ENCODE data around the gene SNX20. TPM values are rescaled to one million over a fixed set of nuclear protein-coding genes. Genes with fewer than 3 reads are reported as not detected.

Gene SNX20
- total and polyA plus RNA-seq, 2 of the 13 experiments (the other 11 are each of a cell fraction or from before 2014, with no cell fraction given): not detected

- ATAC-seq (no peak; the same call in 2 of the 3 replicates), FAIRE-seq (no peak), DNase-seq (ENCODE audit: low spot score) (no peak)
- Histone ChIP-seq H3K9me3 (ENCODE audit: low read length) (no peaks in the 10 kb centered on the region), H4K20me1 (ENCODE audit: insufficient read depth, low read length) (peaks cover 77% of the 10 kb centered on the region), H3K27ac (ENCODE audit: extremely low read length, insufficient read depth, low read length) (no peak overlapping the region), H3K4me3 (replicated peaks in 1 of 3; ENCODE audit: insufficient read depth in 1 of 3, low read depth in 2 of 3, low read length in 3 of 3) (no peak overlapping the region), H3K4me1 (ENCODE audit: insufficient read depth, low read length) (peaks cover 42% of the 10 kb centered on the region), H2AFZ (ENCODE audit: low read length) (no peak overlapping the region), H3K27me3 (ENCODE audit: control insufficient read depth in 1 of 2, insufficient read depth in 2 of 2, low read length in 2 of 2) (no peaks in the 10 kb centered on the region), H3K4me2 (ENCODE audit: low read depth, low read length) (no peak overlapping the region), H3K9ac (ENCODE audit: insufficient read depth, low read depth, low read length) (no peak overlapping the region), H3K36me3 (replicated peaks in 1 of 2; ENCODE audit: control insufficient read depth in 1 of 2, insufficient read depth in 2 of 2, low read length in 2 of 2) (peaks cover 90 to 99% of the 10 kb centered on the region in 2 experiments), H3K79me2 (ENCODE audit: insufficient read depth, low read length) (peaks cover 16% of the 10 kb centered on the region)
- in situ Hi-C loops (cut with HindIII; ENCODE audit: extremely low pct_ligation_motif_present, low pct_unique_long_range_greater_than_20kb): no loop called here
- ChIA-PET CTCF (ENCODE audit: low intra/inter-chr PET ratio, low total read pairs) (no interaction called here), POLR2A (no interaction called here)
- intact Hi-C loops (cut with micrococcal nuclease; ENCODE audit: unreplicated experiment): no loop called here
- WGBS (ENCODE audit: low lambda C conversion rate): 99% methylated on average over 7 of the region's 7 CpGs
- BruUV-seq (replicated peaks): no TSS peak
- TF ChIP-seq DNMT3B (CRISPR knock-in tag; conservative IDR thresholded peaks at IDR 0.05) (no peak), NFYB (CRISPR knock-in tag; IDR thresholded peaks at IDR 0.05) (no peak), IKZF4 (CRISPR knock-in tag; IDR thresholded peaks at IDR 0.05; ENCODE audit: borderline replicate concordance, low read depth, not compliant biosample characterization) (no peak), ZNF530 (CRISPR knock-in tag; IDR thresholded peaks at IDR 0.05; ENCODE audit: low read depth) (no peak), IRX3 (CRISPR knock-in tag; IDR thresholded peaks at IDR 0.05; ENCODE audit: borderline replicate concordance, low read depth) (no peak), E2F2 (CRISPR knock-in tag; IDR thresholded peaks at IDR 0.05; ENCODE audit: borderline replicate concordance) (no peak), AGO2 (optimal IDR thresholded peaks at IDR 0.05; ENCODE audit: low read depth, low read length) (peak; percentile 9), ZNF430 (CRISPR knock-in tag; IDR thresholded peaks at IDR 0.05) (0 out of 2 replicates have a peak, but pooled peaks have one; percentile 46), NFIB (CRISPR knock-in tag; IDR thresholded peaks at IDR 0.05; ENCODE audit: borderline replicate concordance) (0 out of 2 replicates have a peak, but pooled peaks have one; percentile 65), ETV5 (CRISPR knock-in tag; IDR thresholded peaks at IDR 0.05; ENCODE audit: borderline replicate concordance) (no peak), CTCF (CRISPR knock-in tag; IDR thresholded peaks at IDR 0.05) (no peak), RERE (CRISPR knock-in tag; IDR thresholded peaks at IDR 0.05; ENCODE audit: low read depth) (no peak), ZNF720 (CRISPR knock-in tag; IDR thresholded peaks at IDR 0.05) (0 out of 2 replicates have a peak, but pooled peaks have one; percentile 37), SMC3 (IDR thresholded peaks at IDR 0.05; ENCODE audit: low read length) (no peak), HNRNPH1 (optimal IDR thresholded peaks at IDR 0.05; ENCODE audit: low read depth, low read length) (peak; percentile 38), RBM22 (optimal IDR thresholded peaks at IDR 0.05; ENCODE audit: low read length) (peak; percentile 87), GPN1 (CRISPR knock-in tag; IDR thresholded peaks at IDR 0.05; ENCODE audit: borderline replicate concordance) (no peak), PCBP1 (IDR thresholded peaks at IDR 0.05; ENCODE audit: borderline replicate concordance, low read depth, low read length) (0 out of 2 replicates have a peak, but pooled peaks have one; percentile 65)
Observed at GRCh38 chr16:50622029-50622428, 59.1 kb downstream of the SNX20 start.

All from HepG2 (cell line).